Smooth muscle cell of bladder (primary cell): ENCODE measurements around the gene ESD. TPM values are rescaled to one million over a fixed set of nuclear protein-coding genes. Genes with fewer than 3 reads are reported as not detected.

Source experiments
- total RNA-seq: library from RNA; depleted of rRNA; stranded (reverse); fragments of >200 nt; gene quantifications from 2 replicates; pipeline ENCODE4 v1.2.3, GENCODE V29; 2014

Gene ESD
- 84.9 and 87.2 TPM in 2 replicates for total RNA-seq

GRCh38 chr13:46796515-46797474 is at the start of gene ESD:
ESD (minus strand) TSS chr13:46797161; CDS start chr13:46791413, 5,748 bp downstream.

Other genes starting within 250 kb of the ESD start
- 3.7 and 4.9 TPM in 2 replicates for gene LRCH1, start 244.0 kb downstream of the ESD start, total RNA-seq
- 0.43 and 3.1 TPM in 2 replicates for gene HTR2A, start 99.9 kb upstream of the ESD start, total RNA-seq